ENCODE results near the gene COMMD9. TPM values are rescaled to one million over a fixed set of nuclear protein-coding genes. Genes with fewer than 3 reads are reported as not detected.

COMMD9 gene
- total RNA-seq, 2 experiments from 2014 or later = 33.6 to 34.6 TPM

DNA sequence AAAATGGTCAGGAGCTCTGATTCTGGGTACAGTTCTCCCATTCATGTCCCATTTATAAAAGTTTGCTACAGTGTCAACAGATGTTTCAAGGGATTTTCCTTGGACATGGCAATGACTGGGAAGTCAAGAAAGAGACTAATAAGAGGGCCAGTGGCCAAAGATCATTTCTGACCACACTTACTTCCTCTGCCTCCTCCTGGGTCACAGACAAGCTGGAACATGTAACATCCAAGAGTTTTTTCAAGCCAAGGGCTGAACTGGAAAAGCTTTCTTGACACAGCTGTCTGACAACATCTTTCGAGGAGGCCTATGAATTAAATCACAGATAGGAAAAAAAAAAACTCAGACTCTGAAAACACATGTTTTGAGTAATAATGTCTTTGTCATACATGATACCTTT lies 8.7 kb downstream of the COMMD9 start:
- H3K9me3 Mint-ChIP-seq = peaks cover 4% of the 10 kb centered on the region
- H3K27me3 ChIP-seq (ENCODE audit: control insufficient read depth in 1 of 2, insufficient read depth in 2 of 2, low read length in 2 of 2) = no peaks in the 10 kb centered on the region
- no peaks in the 10 kb centered on the region for H3K4me1 ChIP-seq (ENCODE audit: insufficient read depth, low read length)
- CTCF ChIA-PET = no interaction called here
- H3K36me3 Mint-ChIP-seq (ENCODE audit: low read depth) = peaks cover 85% of the 10 kb centered on the region
- H3K4me3 ChIP-seq (ENCODE audit: low read length) = no peak overlapping the region
- H3K27ac Mint-ChIP-seq = no peak overlapping the region
- POLR2A ChIA-PET = no interaction called here
- intact Hi-C loops (cut with DNase I, micrococcal nuclease) = loop anchor here in 1 of 2 experiments (10.0 kb wide), 1 partner anchor 1366 kb away; the partner anchor contains the start of genes APIP and PDHX
- ATAC-seq (ENCODE audit: poor library complexity) (no peak), DNase-seq (no peak)
- H3K27me3 Mint-ChIP-seq = no peaks in the 10 kb centered on the region
- TF ChIP-seq, protein P1, sequence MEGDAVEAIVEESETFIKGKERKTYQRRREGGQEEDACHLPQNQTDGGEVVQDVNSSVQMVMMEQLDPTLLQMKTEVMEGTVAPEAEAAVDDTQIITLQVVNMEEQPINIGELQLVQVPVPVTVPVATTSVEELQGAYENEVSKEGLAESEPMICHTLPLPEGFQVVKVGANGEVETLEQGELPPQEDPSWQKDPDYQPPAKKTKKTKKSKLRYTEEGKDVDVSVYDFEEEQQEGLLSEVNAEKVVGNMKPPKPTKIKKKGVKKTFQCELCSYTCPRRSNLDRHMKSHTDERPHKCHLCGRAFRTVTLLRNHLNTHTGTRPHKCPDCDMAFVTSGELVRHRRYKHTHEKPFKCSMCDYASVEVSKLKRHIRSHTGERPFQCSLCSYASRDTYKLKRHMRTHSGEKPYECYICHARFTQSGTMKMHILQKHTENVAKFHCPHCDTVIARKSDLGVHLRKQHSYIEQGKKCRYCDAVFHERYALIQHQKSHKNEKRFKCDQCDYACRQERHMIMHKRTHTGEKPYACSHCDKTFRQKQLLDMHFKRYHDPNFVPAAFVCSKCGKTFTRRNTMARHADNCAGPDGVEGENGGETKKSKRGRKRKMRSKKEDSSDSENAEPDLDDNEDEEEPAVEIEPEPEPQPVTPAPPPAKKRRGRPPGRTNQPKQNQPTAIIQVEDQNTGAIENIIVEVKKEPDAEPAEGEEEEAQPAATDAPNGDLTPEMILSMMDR (IDR thresholded peaks at IDR 0.05) = no peak
- H3K4me3 Mint-ChIP-seq = no peak overlapping the region
- peaks cover 28% of the 10 kb centered on the region for H3K4me1 Mint-ChIP-seq (ENCODE audit: low read depth)
- H3K36me3 ChIP-seq (ENCODE audit: insufficient read depth, low read length) = peaks cover 46% of the 10 kb centered on the region
- no peak overlapping the region for H3K27ac ChIP-seq (ENCODE audit: low read depth in 1 of 2, low read length in 2 of 2)
- H3K9me3 ChIP-seq (ENCODE audit: control insufficient read depth in 1 of 2, insufficient read depth in 1 of 2, low read length in 2 of 2) = peaks cover 0 to 4% of the 10 kb centered on the region in 2 experiments

GRCh38 chr11:36278531-36279282 lies 10.5 kb downstream of the COMMD9 start:
- ATAC-seq (ENCODE audit: poor library complexity) (no peak), DNase-seq (no peak)
- Mint-ChIP-seq H3K36me3 (ENCODE audit: low read depth) (peaks cover 96% of the 10 kb centered on the region), H3K9me3 (peaks cover 4% of the 10 kb centered on the region), H3K27me3 (no peaks in the 10 kb centered on the region), H3K4me1 (ENCODE audit: low read depth) (peaks cover 13% of the 10 kb centered on the region), H3K4me3 (no peak overlapping the region), H3K27ac (no peak overlapping the region)
- H3K36me3 ChIP-seq (ENCODE audit: insufficient read depth, low read length) = peaks cover 62% of the 10 kb centered on the region
- H3K4me1 ChIP-seq (ENCODE audit: insufficient read depth, low read length) = no peaks in the 10 kb centered on the region
- intact Hi-C loops (cut with DNase I, micrococcal nuclease) = no loop called here
- peaks cover 0 to 7% of the 10 kb centered on the region in 2 experiments for H3K9me3 ChIP-seq (ENCODE audit: control insufficient read depth in 1 of 2, insufficient read depth in 1 of 2, low read length in 2 of 2)
- H3K4me3 ChIP-seq (ENCODE audit: low read length) = no peak overlapping the region
- TF ChIP-seq, protein P1 (IDR thresholded peaks at IDR 0.05) = no peak
- ChIA-PET POLR2A (no interaction called here), CTCF (interaction anchor here (1.1 to 1.3 kb wide), 2 partner anchors 14 to 151 kb away, joined by 3 to 4 read pairs; no protein-coding TSS in a partner anchor)
- no peaks in the 10 kb centered on the region for H3K27me3 ChIP-seq (ENCODE audit: control insufficient read depth in 1 of 2, insufficient read depth in 2 of 2, low read length in 2 of 2)
- no peak overlapping the region for H3K27ac ChIP-seq (ENCODE audit: low read depth in 1 of 2, low read length in 2 of 2)

GRCh38 chr11:36274414-36274813 lies 14.8 kb downstream of the COMMD9 start:
- Mint-ChIP-seq H3K4me1 (ENCODE audit: low read depth) (no peaks in the 10 kb centered on the region), H3K9me3 (peaks cover 3% of the 10 kb centered on the region), H3K27ac (no peak overlapping the region), H3K4me3 (no peak overlapping the region), H3K36me3 (ENCODE audit: low read depth) (peaks cover 97% of the 10 kb centered on the region), H3K27me3 (no peaks in the 10 kb centered on the region)
- POLR2A ChIA-PET = no interaction called here
- intact Hi-C loops (cut with DNase I, micrococcal nuclease) = no loop called here
- Histone ChIP-seq H3K36me3 (ENCODE audit: insufficient read depth, low read length) (peaks cover 72% of the 10 kb centered on the region), H3K9me3 (ENCODE audit: control insufficient read depth in 1 of 2, insufficient read depth in 1 of 2, low read length in 2 of 2) (peaks cover 0 to 9% of the 10 kb centered on the region in 2 experiments), H3K4me1 (ENCODE audit: insufficient read depth, low read length) (no peaks in the 10 kb centered on the region), H3K27ac (ENCODE audit: low read depth in 1 of 2, low read length in 2 of 2) (no peak overlapping the region), H3K27me3 (ENCODE audit: control insufficient read depth in 1 of 2, insufficient read depth in 2 of 2, low read length in 2 of 2) (no peaks in the 10 kb centered on the region), H3K4me3 (ENCODE audit: low read length) (no peak overlapping the region)
- DNase-seq = no peak
- TF ChIP-seq, protein P1 (IDR thresholded peaks at IDR 0.05) = no peak
- no peak for ATAC-seq (ENCODE audit: poor library complexity)
- CTCF ChIA-PET = interaction anchor here (0.8 to 1.1 kb wide), 2 partner anchors 10 to 21 kb away, joined by 3 to 4 read pairs; no protein-coding TSS in a partner anchor
